Stimulated activated CD8-positive, alpha-beta memory T cell treated with anti-CD3 and anti-CD28 coated beads, Interleukin-2, amount 100 ng/mL, for 48 hours (primary cell): ENCODE measurements around the gene KRTAP10-3.
"Not testable (repeated sequence)": the region's sequence is repeated elsewhere in the genome, so short reads cannot be mapped to it uniquely, and the experiment has no call there.

Source experiments
- DNase-seq, 2 donors: peaks; one replicate each; pipeline ENCODE4 v3.0.0-alpha.2; 2020; ENCODE audit warnings: low read depth in 2 of 2

Gene KRTAP10-3

GRCh38 chr21:44590311-44590721, 31.7 kb upstream of the KRTAP10-3 start:
- no peak for DNase-seq

- no peak for DNase-seq
These were observed 31.2 kb upstream of the KRTAP10-3 start for GRCh38 chr21:44589586-44590305.

GRCh38 chr21:44589094-44589493, 30.5 kb upstream of the KRTAP10-3 start:
- no peak for DNase-seq

- DNase-seq: no peak
These were observed 27.3 kb upstream of the KRTAP10-3 start for GRCh38 chr21:44585892-44586291.

- no peak for DNase-seq
These were observed 25.2 kb upstream of the KRTAP10-3 start for GRCh38 chr21:44583800-44584147.

GRCh38 chr21:44583089-44583799, 24.6 kb upstream of the KRTAP10-3 start:
- DNase-seq: no peak

- DNase-seq: no peak
These were observed 23.5 kb upstream of the KRTAP10-3 start for GRCh38 chr21:44582055-44582454.

GRCh38 chr21:44581158-44581557, 22.6 kb upstream of the KRTAP10-3 start:
- DNase-seq: no peak

GRCh38 chr21:44580231-44580821, 21.7 kb upstream of the KRTAP10-3 start, which contains the start of gene KRTAP10-5:
TSS of gene KRTAP10-5 (minus strand) at chr21:44580604. CDS start at chr21:44580578, 26 bp downstream.
- DNase-seq: not testable (repeated sequence)

- DNase-seq: no peak
These were observed 21.2 kb upstream of the KRTAP10-3 start for GRCh38 chr21:44579833-44580144.

GRCh38 chr21:44579056-44579832, 20.6 kb upstream of the KRTAP10-3 start:
- no peak for DNase-seq

- DNase-seq: no peak
These were observed 19.9 kb upstream of the KRTAP10-3 start for GRCh38 chr21:44578371-44579055.

GRCh38 chr21:44576025-44576420, 17.4 kb upstream of the KRTAP10-3 start:
- no peak for DNase-seq

- DNase-seq: no peak
These were observed 16.9 kb upstream of the KRTAP10-3 start for GRCh38 chr21:44575307-44576024.

GRCh38 chr21:44574457-44575306, 16.1 kb upstream of the KRTAP10-3 start:
- DNase-seq: no peak

- DNase-seq: not testable (repeated sequence)
These were observed 15.2 kb upstream of the KRTAP10-3 start, which contains the start of gene KRTAP10-4 for GRCh38 chr21:44573630-44574456. TSS of gene KRTAP10-4 (plus strand) at chr21:44573729. CDS start at chr21:44573759, 30 bp downstream.

- DNase-seq: no peak
These were observed 14.5 kb upstream of the KRTAP10-3 start for GRCh38 chr21:44572959-44573583.
